CD4-positive, alpha-beta T cell treated with Interleukin-21 for 1 hour (primary cell): ENCODE data around the gene SQOR.
A peak's percentile ranks its signal among the peaks of the same experiment; 100 is the strongest.

Experiments used
- DNase-seq: peaks from one replicate; pipeline ENCODE4 v3.0.0-alpha.2; 2020

SQOR gene

DNA sequence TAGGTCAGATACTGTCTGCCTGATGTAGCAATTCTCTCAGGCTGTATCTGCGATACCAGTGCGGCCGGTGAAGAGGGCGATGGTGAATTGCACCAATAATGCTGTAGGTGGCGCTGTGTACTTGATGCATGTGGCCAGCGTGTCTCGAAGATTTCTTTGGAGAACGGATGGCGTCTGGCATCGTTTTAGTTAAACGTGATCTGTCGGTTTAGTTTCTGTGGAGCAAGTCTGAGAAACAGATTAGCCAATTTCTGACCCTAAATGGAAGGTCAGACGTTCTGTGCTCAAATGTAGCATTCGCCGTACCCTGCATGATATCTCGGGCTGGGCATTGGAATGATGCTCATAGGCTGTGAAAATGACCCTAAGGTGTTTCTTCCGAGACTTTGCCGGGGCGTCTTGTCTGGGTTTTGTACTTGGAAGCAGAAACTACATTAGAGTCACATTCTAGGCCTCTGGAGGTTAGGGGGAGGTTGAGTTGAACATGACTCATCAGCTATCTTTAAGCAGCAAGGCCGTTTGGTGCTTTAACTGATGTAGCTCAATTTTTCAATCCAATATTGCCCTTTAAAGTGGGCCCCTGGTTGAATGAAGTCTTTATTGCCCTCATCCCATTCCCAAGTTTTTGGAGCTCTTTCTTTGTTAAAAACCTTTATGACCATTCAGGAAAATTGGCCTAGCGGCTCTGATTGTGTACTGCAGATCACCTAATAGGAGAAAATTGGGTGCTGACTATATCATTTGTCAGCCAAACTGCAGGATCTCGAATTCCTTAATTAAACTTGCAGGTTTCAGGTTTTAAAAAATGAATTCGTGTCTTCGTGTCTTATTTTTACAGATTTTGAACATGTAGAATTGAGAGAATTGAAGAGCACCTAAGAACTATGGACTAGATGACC, 80.0 kb downstream of the SQOR start:
- DNase-seq, result peak; percentile 43

DNA sequence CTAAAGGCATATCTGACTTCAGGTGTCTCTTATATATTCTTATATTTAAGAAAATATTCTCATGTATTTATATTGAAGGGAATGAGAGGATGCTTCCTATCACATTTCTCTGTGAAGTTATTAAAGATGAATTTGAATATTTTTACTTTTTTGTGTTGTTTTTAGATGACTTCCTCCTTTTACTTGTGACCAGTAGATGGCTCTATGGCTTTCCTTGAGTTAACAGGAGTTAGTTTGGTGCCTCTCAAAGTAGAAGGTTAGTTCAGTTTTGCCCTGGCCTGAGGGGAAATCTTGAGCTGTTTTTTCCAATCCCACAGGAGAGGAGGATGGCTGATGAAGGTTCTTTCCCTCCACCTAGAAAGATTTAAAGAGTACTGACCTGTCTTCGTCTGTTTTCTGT, 80.7 kb downstream of the SQOR start:
- no peak for DNase-seq

DNA sequence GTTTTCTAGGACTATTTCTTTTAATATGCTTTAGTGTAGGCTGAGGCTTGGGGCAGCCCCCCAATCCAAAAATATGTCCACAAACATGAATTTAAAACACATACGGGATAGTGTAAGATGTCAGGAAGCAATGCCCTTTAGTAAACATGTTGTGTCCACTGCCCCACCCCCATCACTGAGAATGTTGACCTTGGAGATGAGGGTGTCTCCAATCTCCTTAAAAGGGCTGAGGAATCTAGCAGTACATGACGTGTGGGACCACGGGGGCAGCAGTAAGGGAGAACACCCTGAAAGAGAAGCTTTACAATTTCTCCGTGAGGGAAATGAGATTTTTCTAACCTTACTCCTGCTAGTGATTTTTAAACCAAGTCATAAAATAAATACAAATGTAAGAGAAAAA, 84.7 kb downstream of the SQOR start:
- DNase-seq, result no peak

DNA sequence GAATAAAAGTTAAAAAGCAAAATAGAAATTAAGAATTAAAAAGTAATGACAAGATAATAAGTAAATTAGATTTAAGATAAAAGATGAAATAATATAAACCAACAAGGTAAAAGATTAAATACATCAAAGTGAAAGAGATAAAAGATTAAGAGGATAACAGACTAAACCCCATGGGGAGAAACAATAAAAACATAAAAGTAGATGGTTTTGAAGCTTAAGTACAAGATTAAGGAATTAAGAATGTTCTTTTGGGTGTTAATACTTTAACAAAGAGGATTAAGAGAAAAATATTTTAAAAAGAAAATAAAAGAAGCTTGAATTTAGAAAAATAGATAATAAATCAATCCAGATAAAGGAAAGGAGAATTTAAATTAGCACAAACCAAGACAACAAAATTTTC, 85.4 kb downstream of the SQOR start:
- DNase-seq, result no peak

DNA sequence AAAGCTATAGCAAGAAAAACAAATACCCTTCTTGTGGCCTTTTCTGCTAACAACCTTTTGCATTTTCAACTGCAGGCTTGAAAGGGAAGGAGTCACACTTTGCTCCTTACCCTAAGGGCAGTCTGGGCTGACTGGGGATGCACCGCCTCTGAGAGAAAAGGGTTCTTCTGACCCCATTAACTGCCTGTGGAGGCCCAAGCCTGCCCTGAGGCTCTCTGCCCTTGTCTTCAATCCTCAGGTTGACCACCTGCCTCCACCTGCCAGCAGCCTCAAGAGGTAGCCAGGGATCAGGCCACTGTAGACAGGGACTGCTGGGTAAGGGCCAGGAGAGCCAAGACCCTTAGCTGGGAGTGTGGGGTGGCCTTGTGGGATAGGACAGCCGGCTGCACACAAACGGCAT, 93.8 kb downstream of the SQOR start:
- DNase-seq, result no peak

DNA sequence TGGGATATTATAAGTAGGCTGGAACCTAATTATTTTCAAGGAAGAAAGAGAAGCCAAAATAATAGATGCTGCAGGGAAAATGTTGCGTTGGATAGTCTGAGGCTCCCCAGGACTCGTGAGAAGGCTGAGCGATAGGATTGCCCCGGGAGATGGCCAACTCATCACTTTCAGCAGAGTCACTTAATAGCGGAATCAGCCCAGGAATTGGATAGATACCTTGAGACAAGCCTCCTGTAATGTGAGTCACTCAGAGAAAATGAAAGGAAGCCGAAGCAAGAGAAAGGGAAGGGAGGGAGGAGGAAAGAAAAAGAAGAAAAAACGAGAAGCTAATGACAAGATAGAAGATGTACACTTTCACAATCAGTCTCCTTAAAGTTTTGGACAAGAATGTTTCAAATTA, 94.3 kb downstream of the SQOR start:
- DNase-seq, result no peak

DNA sequence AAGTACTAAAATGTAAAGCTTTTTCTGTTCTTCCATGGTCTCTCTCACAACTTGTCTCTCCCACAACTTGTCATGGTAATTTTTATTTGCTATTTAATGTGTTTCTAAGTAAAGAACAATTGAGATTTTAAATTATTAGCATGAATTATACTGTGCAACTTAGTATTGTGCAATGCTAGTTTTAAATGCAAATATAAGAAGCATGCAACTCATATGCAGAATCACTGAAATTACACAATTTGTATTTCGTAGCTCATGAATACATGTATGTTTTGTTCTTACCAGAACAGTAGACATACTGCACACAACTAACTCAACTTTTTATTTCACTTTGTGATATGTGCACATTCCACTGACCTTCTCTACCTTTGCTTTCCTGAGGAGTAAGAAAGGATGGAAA, 96.5 kb downstream of the SQOR start:
- DNase-seq, result no peak

DNA sequence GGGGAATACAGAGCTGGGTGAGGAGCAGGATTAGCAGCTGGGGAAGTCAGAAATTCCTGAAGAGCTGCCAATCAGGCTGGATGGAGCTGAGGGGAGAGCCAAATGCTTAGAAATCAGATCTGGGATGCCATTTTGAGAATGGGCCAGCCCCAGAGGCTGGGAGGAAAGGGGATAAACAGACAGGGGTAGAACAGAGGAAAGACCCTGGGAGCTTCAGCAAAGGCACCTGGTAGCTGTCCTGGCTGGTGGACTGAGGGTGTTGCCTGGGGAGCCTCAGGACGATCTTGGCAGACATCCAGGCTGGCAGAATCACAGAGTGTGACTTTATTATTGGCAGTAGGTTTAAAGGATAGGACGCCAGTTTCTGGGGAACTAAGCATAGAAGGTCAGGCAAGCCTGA, 97.8 kb downstream of the SQOR start:
- DNase-seq, result no peak

DNA sequence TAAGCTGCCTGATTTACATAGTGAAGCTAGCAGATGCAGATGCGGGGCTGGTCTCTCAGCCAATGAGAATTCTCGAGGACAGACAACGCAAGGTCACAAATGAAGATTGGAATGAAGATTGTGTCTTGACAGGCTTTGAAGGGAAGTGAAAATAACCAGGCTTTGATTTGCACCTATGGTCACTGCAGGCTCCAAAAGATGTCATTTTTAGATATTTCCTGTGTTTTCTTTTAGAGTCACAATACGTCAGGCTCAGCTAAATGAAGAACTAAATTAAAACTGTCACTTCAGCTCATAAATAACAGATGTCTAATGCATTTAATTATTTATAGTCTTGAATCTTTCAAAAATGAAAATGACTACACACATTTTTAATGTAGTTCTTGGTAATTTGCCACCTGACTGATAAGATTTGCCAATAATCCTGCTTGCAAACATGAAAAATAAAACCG, 99.5 kb downstream of the SQOR start:
- DNase-seq, result no peak
